ENCODE measurements around the gene CTBP2.

CTBP2 gene

GRCh38 chr10:125034675-125035074 is 125.7 kb downstream of the CTBP2 start:
- no peak for DNase-seq

GRCh38 chr10:125033146-125033924 is 127.0 kb downstream of the CTBP2 start:
- no peak for DNase-seq

- no peak for DNase-seq
These were observed 127.8 kb downstream of the CTBP2 start for GRCh38 chr10:125032474-125033020.

- DNase-seq: no peak
These were observed 129.7 kb downstream of the CTBP2 start for GRCh38 chr10:125030567-125031197.

GRCh38 chr10:125029584-125030242 is 130.7 kb downstream of the CTBP2 start:
- DNase-seq: peak; percentile 29

- DNase-seq: peak; percentile 63
These were observed 132.2 kb downstream of the CTBP2 start for GRCh38 chr10:125027871-125028869.

GRCh38 chr10:125026974-125027735 is 133.2 kb downstream of the CTBP2 start:
- DNase-seq: no peak

GRCh38 chr10:125026036-125026931 is 134.1 kb downstream of the CTBP2 start:
- no peak for DNase-seq

- peak; percentile 52 for DNase-seq
These were observed 135.0 kb downstream of the CTBP2 start for GRCh38 chr10:125025341-125025740.

GRCh38 chr10:125024497-125025234 is 135.7 kb downstream of the CTBP2 start:
- no peak for DNase-seq

GRCh38 chr10:125023862-125024496 is 136.4 kb downstream of the CTBP2 start:
- no peak for DNase-seq

- DNase-seq: no peak
These were observed 137.1 kb downstream of the CTBP2 start for GRCh38 chr10:125023255-125023654.

- no peak for DNase-seq
These were observed 137.7 kb downstream of the CTBP2 start for GRCh38 chr10:125022671-125023070.

- DNase-seq: no peak
These were observed 138.5 kb downstream of the CTBP2 start for GRCh38 chr10:125021686-125022344.

- no peak for DNase-seq
These were observed 139.5 kb downstream of the CTBP2 start for GRCh38 chr10:125020871-125021270.

- no peak for DNase-seq
These were observed 140.0 kb downstream of the CTBP2 start for GRCh38 chr10:125020386-125020785.

GRCh38 chr10:125018576-125019143 is 141.7 kb downstream of the CTBP2 start:
- DNase-seq: no peak
